HG03469 (cell line): Measurements from ENCODE around the gene RAB29.
"Not testable (repeated sequence)": the region's sequence is repeated elsewhere in the genome, so short reads cannot be mapped to it uniquely, and the experiment has no call there.

ENCODE experiments used
- ATAC-seq: cut with Tn5 transposase; IDR thresholded peaks from one replicate; pipeline ENCODE4 v1.9.1; 2021; ENCODE audit warnings: mild to moderate bottlenecking, moderate library complexity, moderate number of reproducible peaks; ENCODE audit not compliant: unreplicated experiment

The RAB29 gene

DNA sequence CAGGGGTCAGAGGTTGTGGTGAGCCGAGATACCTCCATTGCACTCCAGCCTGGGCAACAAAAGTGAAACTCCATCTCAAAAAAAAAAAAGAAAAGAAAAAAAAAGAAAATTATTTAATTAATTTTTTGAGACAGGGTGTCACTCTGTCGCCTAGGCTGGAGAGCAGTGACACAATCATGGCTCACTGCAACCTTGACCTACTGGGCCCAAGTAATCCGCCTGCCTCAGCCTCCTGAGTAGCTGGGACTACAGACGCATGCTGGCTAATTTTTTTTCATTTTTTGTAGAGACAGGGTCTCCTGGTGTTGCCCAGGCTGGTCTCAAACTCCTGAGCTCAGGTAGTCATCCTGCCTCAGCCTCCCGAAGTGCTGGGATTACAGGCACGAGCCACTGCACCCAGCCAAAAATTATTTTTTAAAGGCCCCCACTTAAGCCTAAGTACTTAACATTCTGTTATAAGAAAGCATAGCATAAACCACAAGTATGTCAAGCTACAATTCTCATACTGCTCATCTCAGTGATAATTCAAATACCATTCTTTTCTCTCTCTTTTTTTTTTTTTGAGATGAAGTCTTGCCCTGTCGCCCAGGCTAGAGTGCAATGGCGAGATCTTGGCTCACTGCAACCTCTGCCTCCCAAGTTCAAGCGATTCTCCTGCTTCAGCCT, 45.2 kb downstream of the RAB29 start:
- ATAC-seq: no peak

- ATAC-seq: no peak
Observed at GRCh38 chr1:205726619-205727125, 48.6 kb downstream of the RAB29 start.

GRCh38 chr1:205725514-205725913, 49.8 kb downstream of the RAB29 start:
- ATAC-seq: no peak

GRCh38 chr1:205720740-205721139, 54.5 kb downstream of the RAB29 start:
- not testable (repeated sequence) for ATAC-seq

GRCh38 chr1:205719762-205720161, 55.5 kb downstream of the RAB29 start:
- ATAC-seq: no peak

DNA sequence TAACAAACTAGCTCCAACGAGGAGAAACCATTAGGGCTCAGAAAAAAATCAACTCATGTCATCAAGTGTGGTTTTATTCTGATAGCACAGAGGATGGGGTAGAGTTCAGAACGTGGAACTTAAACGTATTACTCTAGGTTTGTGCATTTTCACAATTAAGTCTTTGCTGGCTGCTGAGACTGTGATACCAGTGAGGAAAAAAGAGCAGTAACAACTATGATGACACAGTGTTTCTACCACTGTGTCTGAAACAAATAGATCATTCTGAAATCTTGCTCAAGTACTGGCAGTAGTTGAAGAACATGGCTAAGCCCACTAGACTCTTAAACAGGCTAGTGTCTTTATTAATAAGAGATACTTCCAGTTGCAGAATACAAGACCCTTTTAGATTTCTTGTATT, 56.3 kb downstream of the RAB29 start:
- ATAC-seq: no peak
